COLO829 (cell line): ENCODE measurements around the gene FBXL14.
"Not testable (repeated sequence)": the region's sequence is repeated elsewhere in the genome, so short reads cannot be mapped to it uniquely, and the experiment has no call there.

Experiments
- DNase-seq: peaks from one replicate; pipeline ENCODE4 v3.0.0; 2012; ENCODE audit warnings: low spot score

Gene FBXL14

GRCh38 chr12:1619587-1619986, 25.2 kb upstream of the FBXL14 start:
- no peak for DNase-seq

GRCh38 chr12:1619159-1619558, 24.8 kb upstream of the FBXL14 start:
- no peak for DNase-seq

GRCh38 chr12:1618489-1618888, 24.1 kb upstream of the FBXL14 start:
- DNase-seq = no peak

GRCh38 chr12:1616233-1617066, 22.1 kb upstream of the FBXL14 start:
- DNase-seq = no peak

GRCh38 chr12:1614360-1614759, 20.0 kb upstream of the FBXL14 start:
- DNase-seq = no peak

GRCh38 chr12:1613860-1614259, 19.5 kb upstream of the FBXL14 start:
- no peak for DNase-seq

- no peak for DNase-seq
Observed at GRCh38 chr12:1611803-1612572, 17.6 kb upstream of the FBXL14 start.

- no peak for DNase-seq
Observed at GRCh38 chr12:1610072-1610643, 15.8 kb upstream of the FBXL14 start.

- DNase-seq = no peak
Observed at GRCh38 chr12:1608713-1609119, 14.3 kb upstream of the FBXL14 start.

- DNase-seq = no peak
Observed at GRCh38 chr12:1607940-1608712, 13.7 kb upstream of the FBXL14 start.

- DNase-seq = peak; percentile 86
Observed at GRCh38 chr12:1606021-1606622, 11.7 kb upstream of the FBXL14 start.

- peak; percentile 66 for DNase-seq
Observed at GRCh38 chr12:1605129-1606020, 11.0 kb upstream of the FBXL14 start.

- DNase-seq = no peak
Observed at GRCh38 chr12:1604464-1604863, 10.1 kb upstream of the FBXL14 start.

- DNase-seq = no peak
Observed at GRCh38 chr12:1603269-1603993, 9.1 kb upstream of the FBXL14 start.

GRCh38 chr12:1602706-1603105, 8.3 kb upstream of the FBXL14 start:
- not testable (repeated sequence) for DNase-seq

GRCh38 chr12:1598757-1599156, 4.4 kb upstream of the FBXL14 start:
- no peak for DNase-seq

GRCh38 chr12:1595690-1596347, 1.4 kb upstream of the FBXL14 start:
- no peak for DNase-seq

- DNase-seq = no peak
Observed at GRCh38 chr12:1595026-1595561, 713 bp upstream of the FBXL14 start.

- no peak for DNase-seq
Observed at GRCh38 chr12:1594006-1594260, 448 bp downstream of the FBXL14 start.
